LoVo (cell line): ENCODE results near the gene OR1I1.
"Not testable (repeated sequence)": the region's sequence is repeated elsewhere in the genome, so short reads cannot be mapped to it uniquely, and the experiment has no call there.

ENCODE experiments used
- DNase-seq: peaks from one replicate; pipeline ENCODE4 v3.0.0-alpha.2; 2016; ENCODE audit warnings: low spot score

Gene OR1I1

GRCh38 chr19:15081911-15082310 is at the start of gene OR1I1:
Gene OR1I1 (plus strand): TSS chr19:15082211. CDS start chr19:15087066, 4,855 bp downstream.
- no peak for DNase-seq

- no peak for DNase-seq
Observed at GRCh38 chr19:15035795-15036311, 46.2 kb upstream of the OR1I1 start.

GRCh38 chr19:15037586-15037985 is 44.4 kb upstream of the OR1I1 start:
- DNase-seq = no peak

GRCh38 chr19:15038294-15038693 is 43.7 kb upstream of the OR1I1 start:
- DNase-seq = no peak

- no peak for DNase-seq
Observed at GRCh38 chr19:15042003-15042402, 40.0 kb upstream of the OR1I1 start.

GRCh38 chr19:15042826-15043225 is 39.2 kb upstream of the OR1I1 start:
- no peak for DNase-seq

- no peak for DNase-seq
Observed at GRCh38 chr19:15045506-15045905, 36.5 kb upstream of the OR1I1 start.

- no peak for DNase-seq
Observed at GRCh38 chr19:15047680-15048079, 34.3 kb upstream of the OR1I1 start.

- no peak for DNase-seq
Observed at GRCh38 chr19:15048128-15048527, 33.9 kb upstream of the OR1I1 start.

GRCh38 chr19:15048885-15049541 is 33.0 kb upstream of the OR1I1 start, which contains the start of gene CASP14:
Gene CASP14 (plus strand): TSS chr19:15049480. CDS start chr19:15052252, 2,772 bp downstream.
- DNase-seq = no peak

- no peak for DNase-seq
Observed at GRCh38 chr19:15050639-15051038, 31.4 kb upstream of the OR1I1 start.

- DNase-seq = no peak
Observed at GRCh38 chr19:15062036-15062435, 20.0 kb upstream of the OR1I1 start.

GRCh38 chr19:15070386-15070785 is 11.6 kb upstream of the OR1I1 start:
- DNase-seq = not testable (repeated sequence)

- DNase-seq = no peak
Observed at GRCh38 chr19:15072930-15073647, 8.9 kb upstream of the OR1I1 start.

GRCh38 chr19:15074371-15074770 is 7.6 kb upstream of the OR1I1 start:
- DNase-seq = no peak

- no peak for DNase-seq
Observed at GRCh38 chr19:15075806-15076205, 6.2 kb upstream of the OR1I1 start.

GRCh38 chr19:15080002-15080401 is 2.0 kb upstream of the OR1I1 start:
- DNase-seq = not testable (repeated sequence)

GRCh38 chr19:15087182-15087581 is 5.2 kb downstream of the OR1I1 start:
- DNase-seq = no peak

GRCh38 chr19:15091918-15092753 is 10.1 kb downstream of the OR1I1 start:
- peak; percentile 67 for DNase-seq

GRCh38 chr19:15093001-15093400 is 11.0 kb downstream of the OR1I1 start:
- no peak for DNase-seq

- DNase-seq = no peak
Observed at GRCh38 chr19:15096223-15096622, 14.2 kb downstream of the OR1I1 start.

- DNase-seq = not testable (repeated sequence)
Observed at GRCh38 chr19:15097980-15098379, 16.0 kb downstream of the OR1I1 start.
